Neural cell (in vitro differentiated cells): ENCODE measurements around the gene GYPC. TPM values are rescaled to one million over a fixed set of nuclear protein-coding genes. Genes with fewer than 3 reads are reported as not detected.

ENCODE experiments used
- H2AFZ ChIP-seq: fragments of 200-600, 300-800 bp; sonication (generic), shearing (Covaris generic); 2 replicates; pipeline ENCODE4 v1.6.0; 2014; ENCODE audit warnings: low read depth, mild to moderate bottlenecking, antibody characterized with exemption, low read length, moderate library complexity
- H3F3A ChIP-seq: fragments of 200-600 bp; shearing (Covaris generic); 2 replicates; pipeline ENCODE4 v1.6.1; 2016; ENCODE audit warnings: mild to moderate bottlenecking, moderate library complexity, mixed read lengths, antibody characterized with exemption, low read length; ENCODE audit not compliant: insufficient read depth, poor library complexity, severe bottlenecking
- H3K27ac ChIP-seq: fragments of 200-600, 300-800 bp; sonication (generic), shearing (Covaris generic); 2 replicates; pipeline ENCODE4 v1.5.1; 2014; ENCODE audit warnings: mild to moderate bottlenecking, low read length, moderate library complexity
- H3K27me3 ChIP-seq: fragments of 300-800, 200-600 bp; sonication (generic), shearing (Covaris generic); 2 replicates; pipeline ENCODE4 v1.6.0; 2014; ENCODE audit warnings: mild to moderate bottlenecking, low read depth, low read length, moderate library complexity; ENCODE audit not compliant: insufficient read depth
- H3K36me3 ChIP-seq: fragments of 300-800, 200-600 bp; sonication (generic), shearing (Covaris generic); 2 replicates; pipeline ENCODE4 v1.5.1; 2014; ENCODE audit warnings: mild to moderate bottlenecking, antibody characterized with exemption, low read length, moderate library complexity; ENCODE audit not compliant: insufficient read depth
- H3K4me2 ChIP-seq: fragments of 300-800, 200-600 bp; sonication (generic), shearing (Covaris generic); 2 replicates; pipeline ENCODE4 v1.6.0; 2014; ENCODE audit warnings: mild to moderate bottlenecking, low read length
- H3K4me3 ChIP-seq: fragments of 300-800, 200-600 bp; sonication (generic), shearing (Covaris generic); 2 replicates; pipeline ENCODE4 v1.5.1; 2014; ENCODE audit warnings: mild to moderate bottlenecking, low read length, moderate library complexity
- H3K79me2 ChIP-seq: fragments of 200-600 bp; shearing (Covaris generic); replicated peaks from 2 replicates; pipeline ENCODE4 v1.6.0; 2014; ENCODE audit warnings: mild to moderate bottlenecking, low read length, moderate library complexity; ENCODE audit not compliant: insufficient read depth
- H3K9ac ChIP-seq: fragments of 300-800, 200-600 bp; sonication (generic), shearing (Covaris generic); 2 replicates; pipeline ENCODE4 v1.6.1; 2016; ENCODE audit warnings: mild to moderate bottlenecking, low read length, mixed read lengths
- H3K9me2 ChIP-seq: fragments of 200-600 bp; shearing (Covaris generic); 2 replicates; pipeline ENCODE4 v1.6.1; 2016; ENCODE audit warnings: mild to moderate bottlenecking, low read length, mixed read lengths; ENCODE audit not compliant: insufficient read depth
- H3K9me3 ChIP-seq: fragments of 200-600, 300-800 bp; sonication (generic), shearing (Covaris generic); 2 replicates; pipeline ENCODE4 v1.6.1; 2016; ENCODE audit warnings: mild to moderate bottlenecking, mixed run types, low read length, moderate library complexity, mixed read lengths
- H4K20me1 ChIP-seq: fragments of 200-600 bp; shearing (Covaris generic); 2 replicates; pipeline ENCODE4 v1.6.1; 2016; ENCODE audit warnings: mild to moderate bottlenecking, mixed run types; ENCODE audit not compliant: insufficient read depth
- EP300 ChIP-seq: fragments of 450-650 bp; conservative IDR thresholded peaks from 2 replicates; pipeline ENCODE4 v1.6.1; 2014; ENCODE audit warnings: antibody characterized with exemption, mild to moderate bottlenecking, moderate library complexity; ENCODE audit not compliant: poor library complexity, severe bottlenecking
- EZH2 ChIP-seq: fragments of 200-600, 300-800 bp; shearing (Covaris generic), sonication (generic); IDR thresholded peaks from 2 replicates; pipeline ENCODE4 v1.6.1; 2014; ENCODE audit warnings: antibody characterized with exemption, low read length, borderline replicate concordance, mild to moderate bottlenecking; ENCODE audit not compliant: insufficient read depth, poor library complexity, severe bottlenecking
- MXI1 ChIP-seq: fragments of 450-650 bp; conservative IDR thresholded peaks from 2 replicates; pipeline ENCODE4 v1.6.1; 2014; ENCODE audit warnings: antibody characterized with exemption, mild to moderate bottlenecking; ENCODE audit not compliant: poor library complexity, severe bottlenecking
- POLR2AphosphoS5 ChIP-seq: IDR thresholded peaks from 2 replicates; pipeline ENCODE4 v1.6.1; 2012
- RAD21 ChIP-seq: fragments of 450-650 bp; conservative IDR thresholded peaks from 2 replicates; pipeline ENCODE4 v1.6.1; 2014; ENCODE audit warnings: antibody characterized with exemption, mild to moderate bottlenecking, moderate library complexity
- SMC3 ChIP-seq: fragments of 450-650 bp; conservative IDR thresholded peaks from 2 replicates; pipeline ENCODE4 v1.6.1; 2014; ENCODE audit warnings: antibody characterized with exemption, mild to moderate bottlenecking, moderate library complexity; ENCODE audit not compliant: poor library complexity
- TAF1 ChIP-seq: IDR thresholded peaks from 2 replicates; pipeline ENCODE4 v1.6.1; 2012; ENCODE audit warnings: low read depth
- polyA plus RNA-seq: library from polyadenylated mRNA; depleted of rRNA; stranded (reverse); fragments of >200 nt; gene quantifications from 2 replicates; pipeline ENCODE4 v1.2.3, GENCODE V29; 2014
- TF ChIP-seq, protein P1 (sequence below): IDR thresholded peaks from 2 replicates; pipeline ENCODE4 v1.6.1; 2012; ENCODE audit warnings: borderline replicate concordance
- TF ChIP-seq, protein P2 (sequence below): fragments of 450-650 bp; IDR thresholded peaks from 2 replicates; pipeline ENCODE4 v1.5.1; 2014; ENCODE audit warnings: antibody characterized with exemption, mild to moderate bottlenecking, moderate library complexity; ENCODE audit not compliant: poor library complexity, severe bottlenecking

The GYPC gene
- polyA plus RNA-seq, 1 donor from 2014 or later = 0.40 TPM

DNA sequence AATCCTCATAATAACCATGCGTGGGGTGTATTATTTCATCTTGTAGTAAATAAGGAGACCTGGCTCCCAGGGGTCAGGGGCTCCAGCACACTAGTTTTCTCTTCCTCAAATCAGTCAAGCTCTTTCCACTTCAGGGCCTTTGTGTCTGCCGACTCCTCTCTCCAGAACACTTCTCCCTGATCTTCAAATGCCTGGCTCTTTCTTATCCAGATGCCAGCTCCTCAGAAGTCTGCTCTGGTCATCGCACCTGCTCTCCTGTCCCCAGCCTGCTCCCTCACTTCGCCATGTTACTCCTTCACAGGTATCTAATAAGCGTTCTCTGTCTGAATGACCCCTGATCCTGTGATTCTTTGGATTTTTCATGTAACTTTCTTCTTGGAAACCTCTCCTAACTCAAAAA, 62.0 kb downstream of the GYPC start:
- no peaks in the 10 kb centered on the region for H4K20me1 ChIP-seq
- no peaks in the 10 kb centered on the region for H3K79me2 ChIP-seq
- no peak for TF ChIP-seq RAD21
- no peak for TF ChIP-seq TAF1
- no peak for TF ChIP-seq EZH2
- TF ChIP-seq EP300 = no peak
- TF ChIP-seq MXI1 = no peak
- no peak overlapping the region for H2AFZ ChIP-seq
- no peak overlapping the region for H3K9ac ChIP-seq
- no peaks in the 10 kb centered on the region for H3K9me2 ChIP-seq
- H3F3A ChIP-seq = no peaks in the 10 kb centered on the region
- H3K4me3 ChIP-seq = no peak overlapping the region
- no peak overlapping the region for H3K27ac ChIP-seq
- no peaks in the 10 kb centered on the region for H3K27me3 ChIP-seq
- H3K36me3 ChIP-seq = no peaks in the 10 kb centered on the region
- H3K4me2 ChIP-seq = no peak overlapping the region
- no peaks in the 10 kb centered on the region for H3K9me3 ChIP-seq

DNA sequence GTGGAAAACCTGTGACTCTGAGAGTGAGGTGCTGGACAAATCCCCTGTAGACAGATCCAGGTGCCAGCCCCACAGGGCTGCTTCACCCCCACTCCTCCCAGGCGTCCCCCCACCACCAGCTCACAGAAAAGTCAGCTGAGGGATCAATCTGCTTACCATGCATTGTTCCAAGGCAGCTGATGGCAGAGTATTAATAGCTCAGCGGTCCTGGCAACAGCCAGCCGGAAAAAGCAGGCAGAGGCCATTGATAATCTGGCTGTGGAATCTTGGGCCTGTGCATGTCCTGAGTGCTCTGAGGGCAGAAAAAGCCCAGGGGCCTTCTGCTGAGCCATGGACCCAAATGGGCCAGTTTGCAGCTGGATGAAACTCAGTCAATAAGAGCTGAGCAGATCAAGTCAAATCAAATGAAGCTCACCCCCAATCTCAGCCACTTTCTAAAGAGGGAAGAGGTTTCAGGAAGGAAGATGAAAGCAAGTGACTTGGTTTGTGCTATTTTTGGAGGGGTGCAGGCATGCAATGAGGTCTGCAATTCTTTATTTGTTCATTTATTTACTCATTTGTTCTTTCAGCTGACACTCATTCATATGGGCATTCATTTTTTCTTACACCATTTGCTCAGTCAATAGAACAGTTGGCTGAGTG, 63.4 kb downstream of the GYPC start:
- H3K36me3 ChIP-seq = no peaks in the 10 kb centered on the region
- H3K9me3 ChIP-seq = no peaks in the 10 kb centered on the region
- no peaks in the 10 kb centered on the region for H3K79me2 ChIP-seq
- H2AFZ ChIP-seq = no peak overlapping the region
- H3K4me2 ChIP-seq = no peak overlapping the region
- no peak overlapping the region for H3K9ac ChIP-seq
- H3K9me2 ChIP-seq = no peaks in the 10 kb centered on the region
- H3F3A ChIP-seq = no peaks in the 10 kb centered on the region
- no peaks in the 10 kb centered on the region for H3K27me3 ChIP-seq
- no peak overlapping the region for H3K4me3 ChIP-seq
- H3K27ac ChIP-seq = no peak overlapping the region
- no peaks in the 10 kb centered on the region for H4K20me1 ChIP-seq
- no peak for TF ChIP-seq SMC3
- TF ChIP-seq RAD21 = no peak
- TF ChIP-seq EZH2 = no peak
- TF ChIP-seq TAF1 = no peak
- no peak for TF ChIP-seq EP300
- TF ChIP-seq, protein P1, sequence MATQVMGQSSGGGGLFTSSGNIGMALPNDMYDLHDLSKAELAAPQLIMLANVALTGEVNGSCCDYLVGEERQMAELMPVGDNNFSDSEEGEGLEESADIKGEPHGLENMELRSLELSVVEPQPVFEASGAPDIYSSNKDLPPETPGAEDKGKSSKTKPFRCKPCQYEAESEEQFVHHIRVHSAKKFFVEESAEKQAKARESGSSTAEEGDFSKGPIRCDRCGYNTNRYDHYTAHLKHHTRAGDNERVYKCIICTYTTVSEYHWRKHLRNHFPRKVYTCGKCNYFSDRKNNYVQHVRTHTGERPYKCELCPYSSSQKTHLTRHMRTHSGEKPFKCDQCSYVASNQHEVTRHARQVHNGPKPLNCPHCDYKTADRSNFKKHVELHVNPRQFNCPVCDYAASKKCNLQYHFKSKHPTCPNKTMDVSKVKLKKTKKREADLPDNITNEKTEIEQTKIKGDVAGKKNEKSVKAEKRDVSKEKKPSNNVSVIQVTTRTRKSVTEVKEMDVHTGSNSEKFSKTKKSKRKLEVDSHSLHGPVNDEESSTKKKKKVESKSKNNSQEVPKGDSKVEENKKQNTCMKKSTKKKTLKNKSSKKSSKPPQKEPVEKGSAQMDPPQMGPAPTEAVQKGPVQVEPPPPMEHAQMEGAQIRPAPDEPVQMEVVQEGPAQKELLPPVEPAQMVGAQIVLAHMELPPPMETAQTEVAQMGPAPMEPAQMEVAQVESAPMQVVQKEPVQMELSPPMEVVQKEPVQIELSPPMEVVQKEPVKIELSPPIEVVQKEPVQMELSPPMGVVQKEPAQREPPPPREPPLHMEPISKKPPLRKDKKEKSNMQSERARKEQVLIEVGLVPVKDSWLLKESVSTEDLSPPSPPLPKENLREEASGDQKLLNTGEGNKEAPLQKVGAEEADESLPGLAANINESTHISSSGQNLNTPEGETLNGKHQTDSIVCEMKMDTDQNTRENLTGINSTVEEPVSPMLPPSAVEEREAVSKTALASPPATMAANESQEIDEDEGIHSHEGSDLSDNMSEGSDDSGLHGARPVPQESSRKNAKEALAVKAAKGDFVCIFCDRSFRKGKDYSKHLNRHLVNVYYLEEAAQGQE = no peak
- no peak for TF ChIP-seq MXI1
- TF ChIP-seq POLR2AphosphoS5 = no peak
- TF ChIP-seq, protein P2, sequence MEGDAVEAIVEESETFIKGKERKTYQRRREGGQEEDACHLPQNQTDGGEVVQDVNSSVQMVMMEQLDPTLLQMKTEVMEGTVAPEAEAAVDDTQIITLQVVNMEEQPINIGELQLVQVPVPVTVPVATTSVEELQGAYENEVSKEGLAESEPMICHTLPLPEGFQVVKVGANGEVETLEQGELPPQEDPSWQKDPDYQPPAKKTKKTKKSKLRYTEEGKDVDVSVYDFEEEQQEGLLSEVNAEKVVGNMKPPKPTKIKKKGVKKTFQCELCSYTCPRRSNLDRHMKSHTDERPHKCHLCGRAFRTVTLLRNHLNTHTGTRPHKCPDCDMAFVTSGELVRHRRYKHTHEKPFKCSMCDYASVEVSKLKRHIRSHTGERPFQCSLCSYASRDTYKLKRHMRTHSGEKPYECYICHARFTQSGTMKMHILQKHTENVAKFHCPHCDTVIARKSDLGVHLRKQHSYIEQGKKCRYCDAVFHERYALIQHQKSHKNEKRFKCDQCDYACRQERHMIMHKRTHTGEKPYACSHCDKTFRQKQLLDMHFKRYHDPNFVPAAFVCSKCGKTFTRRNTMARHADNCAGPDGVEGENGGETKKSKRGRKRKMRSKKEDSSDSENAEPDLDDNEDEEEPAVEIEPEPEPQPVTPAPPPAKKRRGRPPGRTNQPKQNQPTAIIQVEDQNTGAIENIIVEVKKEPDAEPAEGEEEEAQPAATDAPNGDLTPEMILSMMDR = no peak
